Bone marrow (tissue), 2 donors: ENCODE data around the gene RPS6KB2.
"Not testable (repeated sequence)": the region's sequence is repeated elsewhere in the genome, so short reads cannot be mapped to it uniquely, and the experiment has no call there.

Experiments
- DNase-seq, 2 donors: peaks; one replicate each; lab custom pipeline; 2025; lab: John Stamatoyannopoulos, UW

RPS6KB2 gene

GRCh38 chr11:67397986-67398660, 30.2 kb upstream of the RPS6KB2 start:
- no peak for DNase-seq

- DNase-seq = no peak
These were observed 29.4 kb upstream of the RPS6KB2 start for GRCh38 chr11:67398661-67399563.

GRCh38 chr11:67400251-67400941, 27.9 kb upstream of the RPS6KB2 start:
- no peak for DNase-seq

- DNase-seq = no peak
These were observed 27.3 kb upstream of the RPS6KB2 start for GRCh38 chr11:67400942-67401494.

GRCh38 chr11:67401495-67402191, 26.7 kb upstream of the RPS6KB2 start, which contains the start of gene PPP1CA:
Gene PPP1CA, minus strand, starts transcription at chr11:67401858. Its CDS starts 76 bp downstream, at chr11:67401782.
- peak; percentile 81 to 88 for DNase-seq

GRCh38 chr11:67402192-67402839, 26.0 kb upstream of the RPS6KB2 start:
- not testable (repeated sequence) for DNase-seq

GRCh38 chr11:67403085-67403484, 25.2 kb upstream of the RPS6KB2 start:
- not testable (repeated sequence) for DNase-seq

- DNase-seq = no peak
These were observed 23.6 kb upstream of the RPS6KB2 start for GRCh38 chr11:67404515-67405195.

GRCh38 chr11:67405196-67405567, 23.1 kb upstream of the RPS6KB2 start:
- no peak for DNase-seq

- DNase-seq = no peak
These were observed 22.5 kb upstream of the RPS6KB2 start for GRCh38 chr11:67405688-67406339.

- no peak for DNase-seq
These were observed 21.8 kb upstream of the RPS6KB2 start for GRCh38 chr11:67406420-67406968.

GRCh38 chr11:67406969-67407687, 21.2 kb upstream of the RPS6KB2 start:
- DNase-seq = no peak

- DNase-seq = no peak
These were observed 20.6 kb upstream of the RPS6KB2 start for GRCh38 chr11:67407688-67408163.

- no peak for DNase-seq
These were observed 19.7 kb upstream of the RPS6KB2 start for GRCh38 chr11:67408437-67409200.

GRCh38 chr11:67409261-67409666, 19.0 kb upstream of the RPS6KB2 start:
- DNase-seq = peak in 1 of 2 donors; percentile 57

- no peak for DNase-seq
These were observed 18.4 kb upstream of the RPS6KB2 start for GRCh38 chr11:67409781-67410368.

- DNase-seq = no peak
These were observed 17.9 kb upstream of the RPS6KB2 start for GRCh38 chr11:67410369-67410831.
